ENCODE results near the gene ZEB2. TPM values are rescaled to one million over a fixed set of nuclear protein-coding genes. Genes with fewer than 3 reads are reported as not detected.

Gene ZEB2
- total and polyA plus RNA-seq, 2 donors (not counting 3 experiments of a cell fraction or from before 2014, with no cell fraction given) = 17.9 to 49.6 TPM

- Histone ChIP-seq H3K9me3 (replicated peaks; ENCODE audit: control insufficient read depth, insufficient read depth, low read length) (no peaks in the 10 kb centered on the region), H3K4me3 (replicated peaks in 1 of 3; ENCODE audit: insufficient read depth in 1 of 3, low read depth in 1 of 3, low read length in 3 of 3) (no peak overlapping the region), H3K27me3 (ENCODE audit: control insufficient read depth in 2 of 2, insufficient read depth in 2 of 2, low read length in 2 of 2) (no peaks in the 10 kb centered on the region), H3K9ac (replicated peaks; ENCODE audit: extremely low read depth, insufficient read depth, low read length) (no peak overlapping the region), H3K4me1 (ENCODE audit: control insufficient read depth, extremely low read depth, insufficient read depth, low read length) (no peaks in the 10 kb centered on the region), H3K27ac (ENCODE audit: insufficient read depth, low read depth, low read length) (no peak overlapping the region), H3K79me2 (ENCODE audit: control insufficient read depth, insufficient read depth, low read length) (no peaks in the 10 kb centered on the region), H2AFZ (ENCODE audit: low read depth, low read length) (no peak overlapping the region), H3K4me2 (ENCODE audit: insufficient read depth, low read length) (no peak overlapping the region), H4K20me1 (replicated peaks; ENCODE audit: control insufficient read depth, extremely low read depth, insufficient read depth, low read length) (no peaks in the 10 kb centered on the region), H3K36me3 (ENCODE audit: control insufficient read depth in 2 of 2, extremely low read depth in 1 of 2, insufficient read depth in 2 of 2, low read length in 2 of 2) (peaks cover 4 to 15% of the 10 kb centered on the region in 2 experiments), H3K9me1 (replicated peaks; ENCODE audit: control insufficient read depth, extremely low read depth, insufficient read depth, low read length) (no peaks in the 10 kb centered on the region)
- TF ChIP-seq JUN (IDR thresholded peaks at IDR 0.05; ENCODE audit: borderline replicate concordance, insufficient read depth, insufficient read length, low read depth) = no peak
- no peak for TF ChIP-seq GATA2 (IDR thresholded peaks at IDR 0.05; ENCODE audit: insufficient read depth, insufficient read length, low read depth, low read length)
- no peak for TF ChIP-seq POLR2A (IDR thresholded peaks at IDR 0.05; ENCODE audit: low read depth, low read length)
- TF ChIP-seq CTCF (IDR thresholded peaks at IDR 0.05; ENCODE audit: extremely low read depth in 1 of 2, insufficient read depth in 1 of 2, low read depth in 1 of 2, low read length in 2 of 2) = no peak
- no peak for TF ChIP-seq POLR2AphosphoS5 (IDR thresholded peaks at IDR 0.05; ENCODE audit: insufficient read depth, low read depth, low read length)
- no peak for TF ChIP-seq MYC (IDR thresholded peaks at IDR 0.05; ENCODE audit: low read depth, low read length)
- no peak for TF ChIP-seq FOS (IDR thresholded peaks at IDR 0.05; ENCODE audit: borderline replicate concordance, insufficient read depth, low read length)
- no peak for TF ChIP-seq MAX (IDR thresholded peaks at IDR 0.05; ENCODE audit: insufficient read depth, insufficient read length)
- TF ChIP-seq EZH2 (IDR thresholded peaks at IDR 0.05; ENCODE audit: borderline replicate concordance, low read depth, low read length, severe bottlenecking) = no peak
- POLR2A ChIA-PET = no interaction called here
- no peak for DNase-seq (ENCODE audit: low read depth, low spot score)
- FAIRE-seq = no peak
- BruUV-seq (replicated peaks) = no TSS peak
- CTCF ChIA-PET = no interaction called here
- intact Hi-C loops (cut with micrococcal nuclease) = no loop called here
- dilution Hi-C loops (cut with MboI; ENCODE audit: extremely low pct_ligation_motif_present, low sequenced_read_pairs) = no loop called here
Observed at GRCh38 chr2:144390424-144391020, 129.4 kb downstream of the ZEB2 start.

Measured in endothelial cell of umbilical vein (primary cell).